Keratinocyte (primary cell): ENCODE data around the gene SLC25A44. TPM values are rescaled to one million over a fixed set of nuclear protein-coding genes. Genes with fewer than 3 reads are reported as not detected.

Source experiments
- DNase-seq: peaks from one replicate; pipeline ENCODE4 v3.0.0-alpha.2; 2011; ENCODE audit warnings: low read depth, missing footprints, low spot score
- FAIRE-seq: peaks from 2 replicates; lab custom pipeline; 2011; peaks lifted over from hg19 to GRCh38; lab: Jason Lieb, UNC
- H2AFZ ChIP-seq: 2 replicates; pipeline ENCODE4 v1.6.0; 2012; ENCODE audit warnings: low read length, control low read depth, inconsistent platforms; ENCODE audit not compliant: control insufficient read depth
- H3K27ac ChIP-seq: 2 replicates; pipeline ENCODE4 v1.5.1; 2011; ENCODE audit warnings: low read length; ENCODE audit not compliant: control insufficient read depth, insufficient read depth
- H3K27me3 ChIP-seq: 3 replicates; pipeline ENCODE4 v1.6.0; 2011; ENCODE audit warnings: low read length; ENCODE audit not compliant: control insufficient read depth, insufficient read depth; ENCODE audit errors: extremely low read depth
- H3K36me3 ChIP-seq, 2 experiments: 2 replicates in 1 of 2; 3 replicates in 1 of 2; pipeline ENCODE4 v1.5.1; 2011; ENCODE audit warnings: low read length in 2 of 2, mild to moderate bottlenecking in 1 of 2; ENCODE audit not compliant: control insufficient read depth in 2 of 2, insufficient read depth in 2 of 2; ENCODE audit errors: extremely low read depth in 1 of 2
- H3K4me1 ChIP-seq: 3 replicates; pipeline ENCODE4 v1.5.1; 2011; ENCODE audit warnings: low read length; ENCODE audit not compliant: control insufficient read depth, insufficient read depth; ENCODE audit errors: extremely low read depth
- H3K4me2 ChIP-seq: 3 replicates; pipeline ENCODE4 v1.6.0; 2011; ENCODE audit warnings: low read depth, low read length; ENCODE audit not compliant: control insufficient read depth, insufficient read depth; ENCODE audit errors: extremely low read depth
- H3K4me3 ChIP-seq, 3 experiments: fragments of 200-600 bp in 1 of 3; sonication (generic) in 1 of 3; 2 replicates in 2 of 3; 3 replicates in 1 of 3; pipeline ENCODE4 v1.5.1; 2011 to 2016; ENCODE audit warnings: low read length in 3 of 3, mild to moderate bottlenecking in 3 of 3, control low read depth in 2 of 3, inconsistent platforms in 1 of 3, low read depth in 1 of 3, mixed read lengths in 1 of 3, mixed run types in 1 of 3, moderate library complexity in 1 of 3; ENCODE audit not compliant: control insufficient read depth in 2 of 3, insufficient read depth in 2 of 3; ENCODE audit errors: extremely low read depth in 1 of 3
- H3K79me2 ChIP-seq: 2 replicates; pipeline ENCODE4 v1.6.0; 2012; ENCODE audit warnings: low read length; ENCODE audit not compliant: control insufficient read depth, insufficient read depth
- H3K9ac ChIP-seq: 3 replicates; pipeline ENCODE4 v1.6.0; 2011; ENCODE audit warnings: low read length; ENCODE audit not compliant: control insufficient read depth, insufficient read depth; ENCODE audit errors: extremely low read depth
- H3K9me1 ChIP-seq: 3 replicates; pipeline ENCODE4 v1.6.0; 2011; ENCODE audit warnings: low read length; ENCODE audit not compliant: control insufficient read depth, insufficient read depth; ENCODE audit errors: extremely low read depth
- H3K9me3 ChIP-seq: 2 replicates; pipeline ENCODE4 v1.5.1; 2012; ENCODE audit warnings: low read depth, low read length; ENCODE audit not compliant: control insufficient read depth
- H4K20me1 ChIP-seq: 3 replicates; pipeline ENCODE4 v1.6.0; 2011; ENCODE audit warnings: low read length; ENCODE audit not compliant: control insufficient read depth, insufficient read depth; ENCODE audit errors: extremely low read depth
- CTCF ChIP-seq, 3 experiments: IDR thresholded peaks in 1 of 3; conservative IDR thresholded peaks in 1 of 3; optimal IDR thresholded peaks in 1 of 3; 2 replicates in 2 of 3; 3 replicates in 1 of 3; pipeline versions ENCODE3 to v1.5.1; 2011; ENCODE audit warnings: low read length in 3 of 3, mild to moderate bottlenecking in 3 of 3, moderate library complexity in 2 of 3, control low read depth in 1 of 3, inconsistent platforms in 1 of 3; ENCODE audit not compliant: insufficient read depth in 2 of 3; ENCODE audit errors: extremely low read depth in 1 of 3
- EZH2 ChIP-seq: IDR thresholded peaks from one replicate; pipeline ENCODE4 v1.6.1; 2012; ENCODE audit warnings: inconsistent platforms, mild to moderate bottlenecking, low read length, moderate library complexity
- dilution Hi-C: fragments of 300-500 bp; cut with MboI; formaldehyde crosslinking; loops from one replicate; pipeline ENCODE4 v1.7.0; 2020; ENCODE audit warnings: low sequenced_read_pairs; ENCODE audit not compliant: extremely low pct_ligation_motif_present
- polyA plus RNA-seq, 5 experiments: library from polyadenylated mRNA; depleted of rRNA in 3 of 5; stranded (reverse) in 3 of 5; stranded (forward) in 1 of 5; unstranded in 1 of 5; fragments of >200 nt; gene quantifications; 1 replicate in 1 of 5; 2 replicates in 3 of 5; 3 replicates in 1 of 5; pipeline versions ENCODE4 v1.2.1 to v1.2.3, GENCODE V29; 2011 to 2012; ENCODE audit warnings: missing spikeins in 2 of 5, low read depth in 1 of 5, low replicate concordance in 1 of 5

SLC25A44 gene
- polyA plus RNA-seq, 1 donor (not counting 4 experiments of a cell fraction or from before 2014, with no cell fraction given): 24.4 TPM

- dilution Hi-C loops: no loop called here
- peaks cover 14% of the 10 kb centered on the region for H3K4me1 ChIP-seq
- H2AFZ ChIP-seq: no peak overlapping the region
- no peak overlapping the region for H3K4me3 ChIP-seq
- H4K20me1 ChIP-seq: no peaks in the 10 kb centered on the region
- H3K9me3 ChIP-seq: no peaks in the 10 kb centered on the region
- no peak for DNase-seq
- no peak overlapping the region for H3K9ac ChIP-seq
- no peak for FAIRE-seq
- H3K36me3 ChIP-seq: peaks cover 5 to 6% of the 10 kb centered on the region in 2 experiments
- no peak overlapping the region for H3K4me2 ChIP-seq
- H3K79me2 ChIP-seq: no peaks in the 10 kb centered on the region
- H3K9me1 ChIP-seq: no peaks in the 10 kb centered on the region
- TF ChIP-seq EZH2 (no peak), CTCF (optimal IDR thresholded peaks at IDR 0.05 in 1 of 3, IDR thresholded peaks at IDR 0.05 in 1 of 3, conservative IDR thresholded peaks at IDR 0.05 in 1 of 3; ENCODE audit: extremely low read depth in 1 of 3, insufficient read depth in 2 of 3, low read length in 3 of 3) (no peak)
- no peaks in the 10 kb centered on the region for H3K27me3 ChIP-seq
- no peak overlapping the region for H3K27ac ChIP-seq
Measured at GRCh38 chr1:156157966-156158365, 35.9 kb upstream of the SLC25A44 start.

- FAIRE-seq (no peak), DNase-seq (no peak)
- no peaks in the 10 kb centered on the region for H3K79me2 ChIP-seq
- TF ChIP-seq CTCF (optimal IDR thresholded peaks at IDR 0.05 in 1 of 3, IDR thresholded peaks at IDR 0.05 in 1 of 3, conservative IDR thresholded peaks at IDR 0.05 in 1 of 3; ENCODE audit: extremely low read depth in 1 of 3, insufficient read depth in 2 of 3, low read length in 3 of 3) (no peak), EZH2 (no peak)
- H2AFZ ChIP-seq: no peak overlapping the region
- H3K27me3 ChIP-seq: no peaks in the 10 kb centered on the region
- dilution Hi-C loops: no loop called here
- H3K4me1 ChIP-seq: no peaks in the 10 kb centered on the region
- H3K27ac ChIP-seq: no peak overlapping the region
- H3K4me3 ChIP-seq: no peak overlapping the region
- no peak overlapping the region for H3K4me2 ChIP-seq
- H3K9ac ChIP-seq: no peak overlapping the region
- no peaks in the 10 kb centered on the region for H3K9me3 ChIP-seq
- H3K36me3 ChIP-seq: peaks cover 6 to 10% of the 10 kb centered on the region in 2 experiments
- no peaks in the 10 kb centered on the region for H3K9me1 ChIP-seq
- no peaks in the 10 kb centered on the region for H4K20me1 ChIP-seq
Measured at GRCh38 chr1:156160000-156160742, 33.7 kb upstream of the SLC25A44 start.
